HL-60 (cell line): ENCODE data around the gene PCK1.
"Not testable (repeated sequence)": the region's sequence is repeated elsewhere in the genome, so short reads cannot be mapped to it uniquely, and the experiment has no call there.

Experiments used
- DNase-seq, 2 experiments: peaks; one replicate each; pipeline ENCODE4 v3.0.0-alpha.2; 2010 to 2020; ENCODE audit warnings: low read depth in 1 of 2, low spot score in 1 of 2
- H3K27ac ChIP-seq: fragments of 250-450 bp; sonication (Bioruptor Pico); replicated peaks from 2 replicates; pipeline ENCODE4 v1.5.1; 2020; ENCODE audit warnings: mild to moderate bottlenecking, moderate library complexity
- H3K27me3 ChIP-seq: fragments of 250-450 bp; sonication (Bioruptor Pico); 2 replicates; pipeline ENCODE4 v1.5.1; 2021; ENCODE audit warnings: mild to moderate bottlenecking, moderate library complexity; ENCODE audit not compliant: insufficient read depth, poor library complexity, severe bottlenecking
- H3K4me3 ChIP-seq: replicated peaks from 2 replicates; pipeline ENCODE4 v1.5.1; 2011; ENCODE audit warnings: mild to moderate bottlenecking, control low read depth, low read length; ENCODE audit not compliant: insufficient read depth
- CTCF ChIP-seq: IDR thresholded peaks from one replicate; pipeline ENCODE4 v1.5.1; 2011; ENCODE audit warnings: low read length, control low read depth, inconsistent platforms; ENCODE audit not compliant: insufficient read depth
- GABPA ChIP-seq: IDR thresholded peaks from 2 replicates; pipeline ENCODE4 v1.6.1; 2012; ENCODE audit warnings: low read depth
- POLR2AphosphoS5 ChIP-seq: IDR thresholded peaks from 2 replicates; pipeline ENCODE4 v1.6.1; 2012; ENCODE audit warnings: low read depth
- REST ChIP-seq: IDR thresholded peaks from 2 replicates; pipeline ENCODE4 v1.6.1; 2012; ENCODE audit warnings: low read depth; ENCODE audit not compliant: insufficient replicate concordance
- SPI1 ChIP-seq: IDR thresholded peaks from 2 replicates; pipeline ENCODE4 v1.6.1; 2012; ENCODE audit warnings: low read depth, mild to moderate bottlenecking, borderline replicate concordance
- long read RNA-seq: library from polyadenylated mRNA; unstranded; transcript quantifications from one replicate; pipeline ENCODE4 v2.0.0, GENCODE V29; 2020

The PCK1 gene
- long read RNA-seq, partial matches to known transcripts: 0 of 1 reads
- long read RNA-seq, other reads (novel, unspliced or antisense): 1 of 1 reads

- Histone ChIP-seq H3K4me3 (no peak within 1 kb of the TSS), H3K27ac (no peak within 1 kb of the TSS), H3K27me3 (peaks cover 5% of the 10 kb centered on the region)
- DNase-seq: no peak
- TF ChIP-seq CTCF (no peak), POLR2AphosphoS5 (no peak), SPI1 (no peak), REST (no peak), GABPA (no peak)
These were observed at the start of gene PCK1 for GRCh38 chr20:57560554-57561355. PCK1 (plus strand) TSS chr20:57561110; CDS start chr20:57561412, 302 bp downstream.

GRCh38 chr20:57511709-57512108, 49.2 kb upstream of the PCK1 start:
- H3K27ac ChIP-seq, DNase-seq, H3K4me3 ChIP-seq: not testable (repeated sequence)
- H3K27me3 ChIP-seq: peaks cover 30% of the 10 kb centered on the region

GRCh38 chr20:57512432-57512831, 48.5 kb upstream of the PCK1 start:
- no peak for DNase-seq
- Histone ChIP-seq H3K27me3 (peaks cover 23% of the 10 kb centered on the region), H3K27ac (no peak overlapping the region), H3K4me3 (no peak overlapping the region)
- no peak for TF ChIP-seq REST
- no peak for TF ChIP-seq GABPA
- TF ChIP-seq SPI1: no peak
- TF ChIP-seq CTCF: no peak
- no peak for TF ChIP-seq POLR2AphosphoS5

GRCh38 chr20:57513199-57513598, 47.7 kb upstream of the PCK1 start:
- Histone ChIP-seq H3K27ac (no peak overlapping the region), H3K27me3 (peaks cover 25% of the 10 kb centered on the region), H3K4me3 (no peak overlapping the region)
- TF ChIP-seq POLR2AphosphoS5 (no peak), CTCF (no peak), REST (no peak), SPI1 (no peak), GABPA (no peak)
- no peak for DNase-seq
